Stimulated activated CD4-positive, alpha-beta T cell treated with anti-CD3 and anti-CD28 coated beads, Interleukin-1b, Interleukin-23, amount 100 ng/mL, for 4 hours (primary cell): Measurements from ENCODE around the gene SLC10A1.

ENCODE experiments used
- DNase-seq, 2 donors: peaks; one replicate each; pipeline ENCODE4 v3.0.0-alpha.2; 2020; ENCODE audit warnings: low read depth in 2 of 2

The SLC10A1 gene

DNA sequence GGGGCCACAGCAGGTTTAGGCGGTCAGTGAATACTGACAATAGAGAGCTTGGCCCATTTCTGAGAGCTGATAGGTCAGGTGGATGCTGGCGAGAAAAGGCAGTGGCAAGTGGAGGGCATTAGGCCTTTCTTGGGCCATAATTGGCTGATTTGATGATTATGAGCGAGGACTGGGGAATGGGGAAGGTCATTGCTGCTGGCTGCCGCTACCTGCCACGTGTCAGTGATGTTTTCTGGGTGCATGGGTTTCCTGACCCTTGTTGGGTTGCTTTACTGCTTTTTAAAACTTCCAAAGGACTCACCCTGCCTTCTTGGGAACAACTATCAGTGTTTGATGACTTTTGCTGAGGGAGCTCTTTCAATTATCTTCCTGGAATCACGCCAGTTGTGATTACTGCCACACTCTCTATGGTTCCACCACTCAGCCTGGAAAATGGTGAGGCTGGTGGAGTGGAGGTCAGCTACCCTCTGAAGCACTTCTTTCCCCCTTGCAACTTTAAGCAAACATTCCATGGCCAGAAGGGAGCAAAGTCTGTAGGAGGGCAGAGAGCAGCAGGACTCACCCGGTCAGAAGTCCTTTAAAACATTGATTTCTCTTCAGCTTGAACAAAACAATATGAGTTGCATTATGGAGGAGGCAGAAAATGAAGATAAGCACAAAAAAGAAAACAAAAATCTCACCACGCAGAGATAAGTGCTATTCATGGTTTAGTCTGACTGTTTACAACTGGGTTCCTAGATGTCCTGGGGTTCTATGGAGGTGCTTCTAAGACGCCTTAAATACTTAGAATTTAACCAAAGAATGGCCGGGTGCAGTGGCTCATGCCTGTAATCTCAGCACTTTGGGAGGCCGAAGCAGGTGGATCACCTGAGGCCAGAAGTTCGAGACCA, 12.1 kb upstream of the SLC10A1 start:
- no peak for DNase-seq

DNA sequence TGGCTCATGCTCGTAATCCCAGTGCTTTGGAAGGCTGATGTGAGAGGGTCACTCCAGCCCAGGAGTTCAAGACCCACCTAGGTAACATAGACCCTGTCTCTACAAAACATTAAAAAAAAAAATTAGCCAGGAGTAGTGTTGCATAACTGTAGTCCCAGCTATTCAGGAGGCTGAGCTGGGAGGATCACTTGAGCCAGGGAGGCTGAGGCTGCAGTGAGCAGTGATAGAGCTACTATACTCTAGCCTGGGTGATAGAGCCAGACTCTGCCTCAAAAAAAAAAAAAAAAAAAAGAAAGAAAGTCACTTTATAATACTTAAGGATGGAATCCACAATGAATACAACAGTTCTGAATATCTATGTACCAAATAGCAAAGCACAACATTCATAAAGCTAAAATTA, 10.2 kb upstream of the SLC10A1 start:
- no peak for DNase-seq

DNA sequence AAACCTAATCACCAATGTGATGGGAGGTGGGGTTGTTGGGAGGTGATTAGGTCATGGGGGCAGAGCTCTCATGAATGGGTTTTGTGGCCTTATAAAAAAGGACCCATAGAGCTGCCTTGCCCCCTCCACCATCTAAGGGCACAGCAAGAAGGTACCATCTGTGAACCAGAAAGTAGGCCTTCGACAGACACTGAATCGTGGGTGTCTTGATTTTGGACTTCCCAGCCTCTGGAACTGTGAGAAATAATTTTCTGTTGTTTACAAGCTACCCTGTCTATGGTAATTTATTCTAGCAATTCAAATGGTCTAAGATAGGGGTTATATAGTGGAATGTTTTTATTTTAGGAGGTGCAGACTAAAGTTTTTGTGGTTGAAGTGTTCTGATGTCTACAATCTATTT, 7.9 kb upstream of the SLC10A1 start:
- no peak for DNase-seq

DNA sequence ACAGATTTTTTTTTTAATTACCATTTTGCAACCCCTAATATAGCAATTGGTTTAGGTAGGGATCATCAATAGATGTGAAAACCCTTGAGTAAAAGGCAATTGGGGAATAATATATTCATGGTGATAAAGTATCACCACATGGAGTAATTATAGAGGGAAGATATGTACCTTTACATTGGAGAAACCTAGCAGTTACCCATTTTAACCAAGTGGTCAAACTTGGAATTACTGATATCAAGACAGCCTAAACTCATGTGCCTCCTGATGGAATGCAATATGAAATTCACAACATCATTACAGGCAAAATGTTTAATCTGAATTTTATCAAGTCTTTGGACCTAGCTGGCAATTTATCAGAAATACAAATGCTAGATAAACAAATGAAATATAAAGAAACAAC, 6.7 kb upstream of the SLC10A1 start:
- no peak for DNase-seq

DNA sequence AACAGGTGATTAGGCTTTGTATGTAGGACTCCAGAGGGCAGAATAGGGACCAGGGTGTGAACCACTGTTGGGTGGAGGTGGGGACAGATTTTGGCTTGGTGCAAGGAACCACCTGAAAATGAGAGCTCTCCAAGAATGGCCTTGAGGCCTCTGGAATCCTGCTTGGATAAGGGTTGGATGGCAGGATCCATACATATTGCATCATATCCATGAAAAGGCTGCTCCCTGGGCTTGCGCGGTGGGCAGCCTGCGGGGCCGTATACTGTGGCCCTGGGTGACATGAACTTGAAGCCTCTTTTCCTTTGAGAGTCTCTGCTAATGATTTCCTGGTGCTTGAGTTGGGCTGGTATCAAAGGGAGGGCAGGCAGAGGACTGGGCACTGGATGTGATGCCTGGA, 1.3 kb upstream of the SLC10A1 start:
- no peak for DNase-seq

DNA sequence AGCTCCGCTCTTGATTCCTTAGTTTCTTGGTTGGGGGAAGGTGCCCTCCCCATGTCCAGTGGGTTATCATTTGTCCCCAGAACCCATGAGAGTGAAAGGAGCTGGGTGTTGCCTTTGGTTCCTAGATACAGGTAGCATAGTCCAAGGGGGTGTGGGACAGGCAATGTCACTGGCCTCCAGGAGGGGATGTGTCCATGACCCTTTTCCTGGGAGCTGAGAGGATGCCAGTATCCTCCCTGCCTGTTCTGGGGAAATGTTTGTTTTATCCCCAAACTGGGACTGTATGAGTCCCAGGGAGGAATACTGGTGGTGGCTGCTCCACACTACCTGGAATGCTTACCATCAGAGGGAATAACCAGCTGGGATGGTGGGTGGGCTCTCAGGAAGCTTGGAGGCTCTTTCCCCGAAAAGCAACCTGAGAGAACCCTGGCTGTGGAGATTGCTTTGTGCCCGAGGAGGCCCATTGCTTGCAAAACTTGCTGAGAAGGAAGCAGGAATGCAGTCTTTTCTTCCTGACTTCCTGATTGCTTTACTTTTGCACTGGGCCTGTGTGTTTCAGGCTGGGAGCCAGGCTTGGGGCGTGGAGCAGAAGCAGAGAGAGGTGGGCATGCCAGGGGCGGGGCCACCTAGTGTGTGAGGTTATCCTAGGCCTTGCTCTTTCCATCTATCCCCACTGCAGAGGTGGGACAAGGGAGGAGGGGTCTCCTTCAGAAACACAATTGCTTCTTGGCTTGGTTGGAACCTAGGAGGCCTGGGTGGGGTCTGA, 715 bp upstream of the SLC10A1 start:
- DNase-seq: no peak

DNA sequence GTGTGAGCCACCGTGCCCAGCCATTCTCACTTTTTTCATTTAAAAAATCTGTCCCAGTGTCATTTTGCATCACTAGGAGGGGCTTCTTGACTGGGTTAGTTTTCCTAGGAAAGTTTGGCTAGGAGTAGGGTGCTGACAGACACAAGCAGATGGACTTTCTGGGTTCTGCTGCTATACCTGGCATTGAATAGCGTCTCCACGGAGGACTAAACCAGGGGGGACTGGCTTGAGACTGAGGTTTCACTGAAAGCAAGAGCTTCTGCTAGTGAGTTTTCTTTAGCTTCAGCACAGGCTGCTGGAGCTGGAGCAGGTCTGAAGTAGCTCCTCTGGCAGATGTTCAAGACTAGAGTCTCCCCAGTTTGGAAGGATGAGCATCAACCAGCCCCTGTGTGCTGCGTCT, 1.4 kb downstream of the SLC10A1 start:
- no peak for DNase-seq

DNA sequence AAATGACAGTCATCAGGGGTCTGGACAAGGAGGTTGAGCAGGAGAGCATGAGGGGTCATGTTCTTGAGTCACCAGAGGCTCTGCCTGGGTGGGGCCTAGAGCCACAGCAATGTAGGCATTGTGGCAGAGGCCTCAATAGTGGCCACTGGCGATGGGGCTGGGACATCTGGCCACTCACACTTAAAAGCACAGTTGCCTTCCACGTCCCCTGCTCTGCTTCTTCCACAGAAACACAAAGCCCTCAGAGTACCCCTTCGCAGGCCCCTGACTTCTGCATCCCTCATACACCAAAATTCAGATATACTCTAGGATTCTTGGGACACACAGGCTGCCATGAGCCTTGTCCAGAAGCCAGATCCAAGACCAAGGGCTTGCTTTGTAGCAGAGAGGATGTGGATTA, 2.2 kb downstream of the SLC10A1 start:
- DNase-seq: no peak

DNA sequence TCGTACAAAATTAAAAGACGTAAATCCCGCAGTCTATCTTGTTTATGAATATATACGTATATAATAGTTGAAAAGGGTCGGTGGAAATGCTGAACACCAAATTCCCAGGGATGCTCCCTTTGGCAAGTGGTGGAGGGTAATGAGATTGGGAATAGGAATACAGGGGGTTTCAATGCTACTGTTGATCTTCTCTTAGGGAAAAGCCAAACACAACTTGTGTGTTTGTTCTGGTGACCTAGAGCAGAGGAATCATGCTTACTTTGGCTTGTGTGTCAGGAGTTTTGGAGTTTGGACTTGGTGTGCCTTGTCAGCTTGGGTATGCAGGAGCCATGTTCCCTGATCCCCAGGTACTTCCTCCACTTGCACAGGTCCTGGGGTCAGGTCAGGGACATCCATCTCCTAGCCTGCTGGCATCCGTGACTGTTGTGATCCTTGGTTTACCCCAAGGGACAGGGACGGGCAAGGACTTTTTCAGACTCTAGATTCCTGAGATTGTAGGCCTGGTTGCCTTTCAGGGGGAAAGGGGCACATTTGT, 4.1 kb downstream of the SLC10A1 start:
- DNase-seq: no peak

DNA sequence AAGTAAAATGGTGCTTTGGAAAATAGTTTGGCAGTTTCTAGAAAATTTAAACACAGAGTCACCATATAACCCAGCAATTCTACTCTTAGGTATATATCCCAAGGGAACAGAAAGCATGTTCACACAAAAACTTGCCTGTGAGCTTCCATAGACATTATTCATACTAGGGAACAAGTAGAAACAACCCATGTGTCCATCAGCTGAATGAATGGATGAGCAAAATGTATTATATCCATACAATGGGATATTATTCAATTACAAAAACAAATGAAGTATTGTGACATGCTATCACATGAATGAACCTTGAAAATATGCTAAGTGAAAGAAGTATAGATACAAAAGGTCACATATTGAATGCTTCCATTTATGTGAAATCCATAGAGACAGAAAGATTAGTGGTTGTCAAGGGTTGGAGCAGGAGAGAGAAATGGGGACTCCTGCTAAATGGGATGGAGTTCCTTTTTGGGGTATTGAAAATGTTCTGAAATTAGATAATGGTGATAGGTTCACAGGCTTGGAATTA, 7.9 kb downstream of the SLC10A1 start:
- no peak for DNase-seq

DNA sequence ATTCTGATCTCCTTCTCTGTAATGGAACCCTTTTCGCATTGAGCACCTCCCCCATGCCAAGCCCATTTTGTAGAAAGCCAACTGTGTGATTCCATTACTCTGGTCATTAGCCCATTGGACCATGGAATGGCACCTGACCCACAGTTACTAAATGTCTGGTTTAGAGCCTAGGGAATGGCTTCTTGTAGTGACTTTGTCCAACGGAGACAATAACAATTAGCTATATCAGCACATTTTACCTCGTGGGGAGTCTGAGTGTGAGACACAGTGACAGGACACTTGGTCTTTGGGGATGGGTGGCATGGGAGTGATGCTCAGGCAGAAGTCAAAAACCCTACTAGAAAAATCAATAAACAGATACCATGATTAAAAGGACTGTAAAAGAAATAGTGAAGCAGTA, 10.4 kb downstream of the SLC10A1 start:
- DNase-seq: no peak

DNA sequence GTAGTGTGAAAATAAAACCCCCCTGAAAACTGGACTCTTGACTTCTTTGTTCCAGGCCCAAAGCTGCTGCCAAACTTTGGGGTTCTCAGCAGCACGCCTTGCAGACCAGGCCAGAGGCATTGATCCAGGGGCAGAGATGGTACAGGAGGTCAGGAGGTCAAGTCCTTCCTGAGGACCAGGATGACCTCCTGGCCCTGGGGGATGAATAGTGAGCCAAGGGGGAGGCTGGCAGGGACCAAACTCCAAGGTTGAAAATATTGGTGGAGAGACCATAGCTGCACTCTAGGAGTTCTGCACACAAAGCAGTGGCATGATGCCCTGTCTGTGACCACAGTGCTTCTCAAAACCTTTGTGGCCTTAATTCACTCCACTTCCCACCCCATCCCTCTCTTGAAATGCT, 12.1 kb downstream of the SLC10A1 start:
- DNase-seq: no peak

DNA sequence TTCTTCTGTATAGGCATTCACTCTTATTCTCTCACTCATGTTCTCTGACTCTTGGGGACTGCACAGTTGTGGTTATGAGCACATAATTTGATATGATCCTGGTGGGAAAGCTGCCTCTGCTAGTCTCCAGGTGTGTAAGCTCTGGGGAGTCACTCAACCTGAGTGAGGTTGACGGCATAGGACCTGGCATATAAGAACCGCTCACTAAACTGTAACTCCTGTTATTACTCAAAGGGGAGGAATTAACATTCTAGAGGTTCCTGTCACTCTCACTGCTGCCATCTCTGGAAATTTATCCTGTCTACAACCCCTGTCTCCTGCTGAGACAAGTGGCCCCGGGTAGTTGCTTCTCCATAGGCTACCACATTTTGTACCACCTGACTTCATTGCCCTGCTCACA, 16.1 kb downstream of the SLC10A1 start:
- DNase-seq: no peak

DNA sequence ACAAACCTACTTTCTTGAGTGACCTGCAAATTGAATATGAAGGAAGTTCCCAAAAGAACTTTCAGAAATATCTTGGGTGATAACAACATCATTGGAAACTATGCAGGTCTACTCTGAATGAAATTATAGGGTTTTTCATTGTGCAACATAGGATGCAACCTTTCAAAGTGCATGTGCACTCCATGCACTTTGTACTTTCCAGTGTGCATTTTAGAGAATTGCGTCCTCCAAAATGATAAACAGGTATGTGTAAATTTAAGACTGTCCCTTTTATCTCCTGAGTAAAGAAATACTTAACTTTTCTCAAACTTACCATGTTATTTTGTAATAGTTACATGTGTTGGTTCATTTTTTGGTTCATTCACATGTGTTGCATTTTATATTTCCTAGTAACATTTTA, 16.9 kb downstream of the SLC10A1 start:
- no peak for DNase-seq

DNA sequence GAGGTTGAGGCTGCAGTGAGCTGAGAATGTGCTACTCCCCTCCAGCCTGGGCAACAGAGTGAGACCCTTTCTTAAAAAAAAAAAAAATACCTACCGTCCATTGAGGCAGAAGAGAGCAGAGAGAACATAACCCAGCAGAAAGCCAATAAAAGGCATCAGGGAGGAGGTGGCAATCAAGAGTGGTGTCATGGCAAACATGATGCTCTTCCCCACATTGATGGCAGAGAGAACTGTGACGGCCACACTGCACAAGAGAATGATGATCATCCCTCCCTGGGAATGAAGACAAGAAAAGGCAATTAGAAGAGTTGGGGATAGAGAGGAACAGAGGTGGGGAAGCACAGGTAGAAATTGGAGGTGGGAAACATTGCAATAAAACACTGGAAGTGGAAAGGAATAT, 18.0 kb downstream of the SLC10A1 start:
- no peak for DNase-seq

DNA sequence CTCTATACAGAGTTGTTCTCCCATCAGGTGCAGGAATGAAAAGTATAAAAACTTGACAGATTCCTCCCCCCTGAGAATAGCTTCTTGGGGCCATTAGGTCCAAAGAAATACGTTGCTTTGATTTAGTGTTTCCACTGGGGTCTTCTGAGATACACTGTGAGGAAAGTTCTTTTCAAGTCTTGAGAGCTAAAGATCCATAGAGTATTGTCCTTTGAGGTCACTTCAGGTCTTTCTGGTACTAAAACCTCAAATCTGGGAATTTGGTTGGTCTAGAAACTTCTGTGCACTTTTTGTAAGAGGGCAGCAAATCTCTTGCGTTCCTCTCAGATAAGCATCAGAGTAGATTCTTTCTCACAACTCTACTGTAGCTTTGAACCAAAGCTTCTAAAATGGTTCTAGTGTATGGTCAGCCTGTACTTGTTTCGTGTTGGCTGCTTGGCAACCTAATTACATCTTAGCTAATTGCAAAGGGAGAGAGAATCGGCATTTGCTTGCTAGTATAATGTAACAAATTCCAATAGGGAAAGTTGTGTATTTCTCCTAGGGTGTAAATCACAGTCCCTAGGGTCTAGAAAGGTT, 20.1 kb downstream of the SLC10A1 start:
- no peak for DNase-seq

DNA sequence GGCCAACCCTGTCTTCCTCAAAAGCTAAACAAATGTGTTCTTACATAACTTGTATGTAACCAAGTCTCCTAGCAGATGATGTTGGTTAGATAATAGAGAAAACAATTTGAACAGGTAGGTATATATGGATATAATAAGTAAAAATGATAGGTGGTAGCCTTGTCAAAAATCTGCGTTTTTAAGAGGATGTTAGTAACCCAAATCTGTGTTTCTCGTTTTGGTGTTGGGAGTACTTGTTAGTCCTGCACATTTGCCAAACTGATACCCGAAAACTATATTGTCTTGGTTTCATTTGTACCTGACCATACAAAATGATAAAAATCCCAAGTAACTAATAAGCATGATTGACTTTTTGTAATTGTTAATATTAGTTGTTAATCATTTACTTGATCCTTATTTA, 22.0 kb downstream of the SLC10A1 start:
- no peak for DNase-seq

DNA sequence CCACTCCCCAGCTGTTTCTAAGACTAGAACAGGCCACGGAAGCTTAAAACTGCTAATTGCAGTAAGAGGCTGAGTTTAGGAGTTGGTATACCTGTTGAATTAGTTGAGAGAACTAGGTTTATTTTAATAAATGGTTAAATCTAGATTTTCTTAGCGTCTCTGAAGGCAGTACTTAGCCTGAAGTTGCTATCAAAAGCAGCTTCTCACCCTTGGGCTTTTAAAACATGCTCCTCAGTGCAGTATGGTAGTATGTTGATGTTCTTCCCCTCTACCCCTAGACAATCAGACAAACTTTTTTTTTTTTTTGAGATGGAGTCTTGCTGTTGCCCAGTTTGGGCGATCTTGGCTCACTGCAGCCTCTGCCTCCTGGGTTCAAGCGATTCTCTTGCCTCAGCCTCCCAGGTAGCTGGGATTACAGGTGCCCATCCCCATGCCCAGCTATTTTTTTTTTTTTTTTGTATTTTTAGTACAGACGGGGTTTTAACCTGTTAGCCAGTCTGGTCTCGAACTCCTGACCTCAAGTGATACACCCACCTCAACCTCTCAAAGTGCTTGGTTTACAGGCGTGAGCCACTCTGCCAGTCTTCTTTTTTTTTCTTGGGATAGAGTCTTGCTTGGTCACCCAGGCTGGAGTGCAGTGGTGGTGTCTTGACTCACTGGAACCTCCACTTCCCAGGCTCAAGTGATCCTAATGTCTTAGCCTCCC, 23.3 kb downstream of the SLC10A1 start:
- DNase-seq: no peak

DNA sequence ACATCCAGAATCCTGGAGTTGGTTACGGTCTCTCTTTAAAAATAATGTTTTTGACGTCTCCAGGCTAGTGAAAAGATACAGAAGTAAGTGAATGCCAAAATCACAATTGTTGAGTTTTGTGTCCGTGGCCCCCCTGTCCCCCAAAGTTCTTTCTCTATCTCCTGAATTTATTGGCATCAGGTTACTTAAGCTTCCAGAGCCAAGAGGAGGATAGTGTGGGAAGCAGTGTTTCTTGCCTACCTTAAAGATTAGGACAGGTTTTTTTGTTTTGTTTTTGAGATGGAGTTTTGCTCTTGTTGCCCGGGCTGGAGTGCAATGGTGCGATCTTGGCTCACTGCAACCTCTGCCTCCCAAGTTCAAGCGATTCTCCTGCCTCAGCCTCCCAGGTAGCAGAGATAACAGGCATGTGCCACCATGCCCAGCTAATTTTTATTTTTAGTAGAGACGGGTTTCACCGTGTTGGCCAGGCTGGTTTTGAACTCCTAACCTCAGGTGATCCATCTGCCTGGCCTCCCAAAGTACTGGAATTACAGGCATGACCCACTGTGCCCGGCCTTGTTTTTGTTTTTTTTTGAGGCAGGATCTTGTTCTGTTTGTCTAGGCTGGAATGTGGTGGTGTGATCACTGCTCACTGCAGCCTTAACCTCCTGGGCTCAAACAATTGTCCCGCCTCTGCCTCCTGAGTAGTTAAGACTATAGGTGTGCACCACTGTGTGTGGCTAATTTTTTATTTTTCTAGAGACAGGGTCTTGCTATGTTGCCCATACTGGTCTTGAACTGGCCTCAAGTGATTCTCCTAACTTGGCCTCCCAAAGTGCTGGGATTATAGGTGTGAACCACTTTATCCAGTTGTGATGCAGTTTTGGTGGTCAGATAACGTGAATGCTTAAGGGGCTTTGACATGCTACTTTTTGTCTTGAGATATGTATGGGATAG, 24.7 kb downstream of the SLC10A1 start:
- no peak for DNase-seq

DNA sequence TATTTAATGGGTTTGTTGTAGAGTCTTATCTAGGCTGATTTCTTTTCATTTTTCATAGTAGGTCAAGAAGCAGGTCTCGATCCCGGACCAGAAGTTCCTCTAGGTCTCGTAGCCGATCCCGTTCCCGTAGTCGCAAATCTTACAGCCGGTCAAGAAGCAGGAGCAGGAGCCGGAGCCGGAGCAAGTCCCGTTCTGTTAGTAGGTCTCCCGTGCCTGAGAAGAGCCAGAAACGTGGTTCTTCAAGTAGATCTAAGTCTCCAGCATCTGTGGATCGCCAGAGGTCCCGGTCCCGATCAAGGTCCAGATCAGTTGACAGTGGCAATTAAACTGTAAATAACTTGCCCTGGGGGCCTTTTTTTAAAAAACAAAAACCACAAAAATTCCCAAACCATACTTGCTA, 25.9 kb downstream of the SLC10A1 start:
- no peak for DNase-seq

DNA sequence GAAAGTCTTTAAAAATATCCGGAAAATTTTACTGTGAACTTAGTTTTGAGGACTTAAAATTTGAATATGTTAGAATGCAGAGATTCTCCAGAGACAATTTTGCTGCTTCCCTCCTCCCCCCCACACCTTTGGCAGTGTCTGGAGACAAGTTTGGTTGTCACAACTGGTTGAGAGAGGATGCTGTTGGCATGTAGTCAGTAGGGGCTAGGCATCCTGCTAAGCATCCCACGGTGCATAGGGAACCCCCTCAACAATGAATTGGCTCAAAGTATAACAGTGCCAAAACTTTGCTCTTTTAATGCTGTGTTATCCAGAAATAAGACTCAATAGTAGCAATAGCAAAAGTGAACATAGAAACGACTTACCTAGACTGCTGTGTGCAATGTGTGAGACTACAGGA, 26.5 kb downstream of the SLC10A1 start:
- DNase-seq: no peak
